ENCODE data around the gene ESRRB. TPM values are rescaled to one million over a fixed set of nuclear protein-coding genes. Genes with fewer than 3 reads are reported as not detected.

Gene ESRRB
- total RNA-seq, 1 donor from 2014 or later, result 0.16 TPM

- peak; percentile 58 to 85 for DNase-seq (ENCODE audit: low spot score in 2 of 2, unreplicated experiment in 2 of 2)
- Mint-ChIP-seq H3K4me1 (no peaks in the 10 kb centered on the region), H3K27ac (no peak overlapping the region), H3K36me3 (no peaks in the 10 kb centered on the region), H3K27me3 (ENCODE audit: low read depth) (peaks cover 69% of the 10 kb centered on the region), H3K9me3 (no peaks in the 10 kb centered on the region), H3K4me3 (no peak overlapping the region)
- TF ChIP-seq CTCF (IDR thresholded peaks at IDR 0.05; ENCODE audit: unreplicated experiment), result peak; percentile 95
These were observed 11.2 kb downstream of the ESRRB start for GRCh38 chr14:76386944-76387782.

- H3K9me3 Mint-ChIP-seq, result no peaks in the 10 kb centered on the region
- no peak for TF ChIP-seq CTCF (IDR thresholded peaks at IDR 0.05; ENCODE audit: unreplicated experiment)
- no peak overlapping the region for H3K27ac Mint-ChIP-seq
- DNase-seq (ENCODE audit: low spot score in 2 of 2, unreplicated experiment in 2 of 2), result no peak
- peaks cover 42% of the 10 kb centered on the region for H3K27me3 Mint-ChIP-seq (ENCODE audit: low read depth)
- no peaks in the 10 kb centered on the region for H3K4me1 Mint-ChIP-seq
- H3K4me3 Mint-ChIP-seq, result no peak overlapping the region
- no peaks in the 10 kb centered on the region for H3K36me3 Mint-ChIP-seq
These were observed 13.9 kb downstream of the ESRRB start for GRCh38 chr14:76389841-76390240.

- no peak overlapping the region for H3K27ac Mint-ChIP-seq
- no peak overlapping the region for H3K4me3 Mint-ChIP-seq
- no peaks in the 10 kb centered on the region for H3K9me3 Mint-ChIP-seq
- H3K4me1 Mint-ChIP-seq, result no peaks in the 10 kb centered on the region
- DNase-seq (ENCODE audit: low spot score in 2 of 2, unreplicated experiment in 2 of 2), result no peak
- TF ChIP-seq CTCF (IDR thresholded peaks at IDR 0.05; ENCODE audit: unreplicated experiment), result no peak
- H3K27me3 Mint-ChIP-seq (ENCODE audit: low read depth), result peaks cover 34% of the 10 kb centered on the region
- no peaks in the 10 kb centered on the region for H3K36me3 Mint-ChIP-seq
These were observed 14.7 kb downstream of the ESRRB start for GRCh38 chr14:76390621-76391020.

- no peak for TF ChIP-seq CTCF (IDR thresholded peaks at IDR 0.05; ENCODE audit: unreplicated experiment)
- Mint-ChIP-seq H3K9me3 (no peaks in the 10 kb centered on the region), H3K36me3 (no peaks in the 10 kb centered on the region), H3K27me3 (ENCODE audit: low read depth) (peaks cover 20% of the 10 kb centered on the region), H3K4me3 (no peak overlapping the region), H3K27ac (no peak overlapping the region), H3K4me1 (peaks cover 6% of the 10 kb centered on the region)
- no peak for DNase-seq (ENCODE audit: low spot score in 2 of 2, unreplicated experiment in 2 of 2)
These were observed 16.2 kb downstream of the ESRRB start for GRCh38 chr14:76391981-76392690.

- no peak for DNase-seq (ENCODE audit: low spot score in 2 of 2, unreplicated experiment in 2 of 2)
- Mint-ChIP-seq H3K36me3 (no peaks in the 10 kb centered on the region), H3K4me1 (peaks cover 8% of the 10 kb centered on the region), H3K9me3 (no peaks in the 10 kb centered on the region), H3K27ac (no peak overlapping the region), H3K27me3 (ENCODE audit: low read depth) (peaks cover 25% of the 10 kb centered on the region), H3K4me3 (no peak overlapping the region)
- TF ChIP-seq CTCF (IDR thresholded peaks at IDR 0.05; ENCODE audit: unreplicated experiment), result no peak
These were observed 18.6 kb downstream of the ESRRB start for GRCh38 chr14:76394569-76394968.

Data from mesothelial cell of epicardium (in vitro differentiated cells).